Left lung (tissue), 10 donors: Measurements from ENCODE around the gene SYAP1. TPM values are rescaled to one million over a fixed set of nuclear protein-coding genes. Genes with fewer than 3 reads are reported as not detected.
"Not testable (repeated sequence)": the region's sequence is repeated elsewhere in the genome, so short reads cannot be mapped to it uniquely, and the experiment has no call there.

Source experiments
- ATAC-seq: fragments of 200-7000 bp; cut with Tn5 transposase; one replicate; pipeline ENCODE4 v1.9.1; 2020; ENCODE audit warnings: moderate library complexity
- DNase-seq, 4 donors: peaks; one replicate each; pipeline ENCODE4 v3.0.0-alpha.2; 2013 to 2020
- H3K27ac ChIP-seq, 2 donors: fragments of 200-600 bp; sonication (generic) in 1 of 2; one replicate each; pipeline versions ENCODE4 v1.5.0 to v1.8.0; 2020 to 2021
- H3K27me3 ChIP-seq, 2 donors: fragments of 200-600 bp; sonication (generic) in 1 of 2; one replicate each; pipeline versions ENCODE4 v1.5.0 to v1.8.0; 2020 to 2021
- H3K36me3 ChIP-seq, 2 donors: fragments of 200-600 bp; sonication (generic) in 1 of 2; one replicate each; pipeline versions ENCODE4 v1.5.0 to v1.8.0; 2020 to 2021
- H3K4me1 ChIP-seq, 2 donors: fragments of 200-600 bp; one replicate each; pipeline ENCODE4 v1.8.0; 2021
- H3K4me3 ChIP-seq, 2 donors: fragments of 200-600 bp; sonication (generic) in 1 of 2; one replicate each; pipeline versions ENCODE4 v1.5.0 to v1.8.0; 2020 to 2021; ENCODE audit warnings: mild to moderate bottlenecking in 1 of 2
- H3K9me3 ChIP-seq, 2 donors: fragments of 200-600 bp; sonication (generic) in 1 of 2; one replicate each; pipeline versions ENCODE4 v1.5.0 to v1.8.0; 2020 to 2021
- CTCF ChIP-seq, 2 donors: fragments of 200-600 bp; sonication (generic) in 1 of 2; IDR thresholded peaks; one replicate each; pipeline versions ENCODE4 v1.5.0 to v1.8.0; 2021; ENCODE audit warnings: antibody characterized with exemption in 2 of 2
- intact Hi-C, 2 donors: fragments of 100-400 bp; cut with DNase I; formaldehyde crosslinking; loops; one replicate each; pipeline versions ENCODE4 v1.11.2 to v1.14.2; 2022
- polyA plus RNA-seq, 6 donors: library from polyadenylated mRNA; unstranded; fragments of 120-200 nt; gene quantifications; one replicate each; pipeline ENCODE4 v1.2.1, GENCODE V29; 2013; ENCODE audit not compliant: insufficient read length in 6 of 6
- total RNA-seq, 2 donors: library from RNA; stranded (reverse); fragmentation: NEBNext Ultra II Directional; extraction: Animal tissue kit (Norgen Biotek cat#: 25700); gene quantifications; one replicate each; pipeline ENCODE4 v1.2.1, GENCODE V29; 2021
- donor health status: DM: no; HTN: yes; CAD: no.
- donor health status: DM: no; HTN: no; CAD: no.

The SYAP1 gene
- total and polyA plus RNA-seq, 8 donors, result 17.9 to 36.9 (median 23.0) TPM

- Histone ChIP-seq H3K27ac (no peak overlapping the region), H3K9me3 (no peaks in the 10 kb centered on the region), H3K27me3 (no peaks in the 10 kb centered on the region), H3K4me1 (no peaks in the 10 kb centered on the region), H3K4me3 (no peak overlapping the region), H3K36me3 (peaks cover 0 to 66% of the 10 kb centered on the region in 2 donors)
- intact Hi-C loops, result no loop called here
- DNase-seq (no peak), ATAC-seq (no peak)
- no peak for TF ChIP-seq CTCF (IDR thresholded peaks at IDR 0.05)
Observed at GRCh38 chrX:16748425-16748824, 29.0 kb downstream of the SYAP1 start.

- intact Hi-C loops, result no loop called here
- Histone ChIP-seq H3K4me3 (no peak overlapping the region), H3K27me3 (no peaks in the 10 kb centered on the region), H3K4me1 (no peaks in the 10 kb centered on the region), H3K36me3 (peaks cover 0 to 61% of the 10 kb centered on the region in 2 donors), H3K9me3 (no peaks in the 10 kb centered on the region), H3K27ac (no peak overlapping the region)
- ATAC-seq (no peak), DNase-seq (no peak)
- no peak for TF ChIP-seq CTCF (IDR thresholded peaks at IDR 0.05)
Observed at GRCh38 chrX:16750136-16750535, 30.7 kb downstream of the SYAP1 start.

- Histone ChIP-seq H3K36me3 (peaks cover 0 to 63% of the 10 kb centered on the region in 2 donors), H3K27ac (no peak overlapping the region), H3K27me3 (no peaks in the 10 kb centered on the region), H3K4me3 (no peak overlapping the region), H3K9me3 (no peaks in the 10 kb centered on the region), H3K4me1 (no peaks in the 10 kb centered on the region)
- intact Hi-C loops, result no loop called here
- TF ChIP-seq CTCF (IDR thresholded peaks at IDR 0.05), result no peak
- DNase-seq (no peak), ATAC-seq (no peak)
Observed at GRCh38 chrX:16754019-16754418, 34.6 kb downstream of the SYAP1 start.

- Histone ChIP-seq H3K27me3 (no peaks in the 10 kb centered on the region), H3K4me3 (no peak overlapping the region), H3K9me3 (no peaks in the 10 kb centered on the region), H3K27ac (no peak overlapping the region), H3K4me1 (no peaks in the 10 kb centered on the region), H3K36me3 (peaks cover 5 to 69% of the 10 kb centered on the region in 2 donors)
- intact Hi-C loops, result no loop called here
- no peak for DNase-seq
- no peak for ATAC-seq
- TF ChIP-seq CTCF (IDR thresholded peaks at IDR 0.05), result no peak
Observed at GRCh38 chrX:16756724-16757123, 37.3 kb downstream of the SYAP1 start.

- H3K27me3 ChIP-seq, H3K4me3 ChIP-seq, H3K4me1 ChIP-seq, intact Hi-C loops, DNase-seq, H3K9me3 ChIP-seq, ATAC-seq, H3K27ac ChIP-seq: not testable (repeated sequence)
- peaks cover 5 to 43% of the 10 kb centered on the region in 2 donors for H3K36me3 ChIP-seq
Observed at GRCh38 chrX:16761500-16761899, 42.1 kb downstream of the SYAP1 start.

GRCh38 chrX:16762579-16762978 is 43.2 kb downstream of the SYAP1 start:
- intact Hi-C loops, result no loop called here
- TF ChIP-seq CTCF (IDR thresholded peaks at IDR 0.05), result no peak
- ATAC-seq, result no peak
- no peaks in the 10 kb centered on the region for H3K9me3 ChIP-seq
- no peak for DNase-seq
- H3K4me3 ChIP-seq, result no peak overlapping the region
- no peaks in the 10 kb centered on the region for H3K27me3 ChIP-seq
- H3K27ac ChIP-seq, result no peak overlapping the region
- H3K36me3 ChIP-seq, result peaks cover 5 to 34% of the 10 kb centered on the region in 2 donors
- no peaks in the 10 kb centered on the region for H3K4me1 ChIP-seq
